ENCODE measurements around the gene OR2W3. TPM values are rescaled to one million over a fixed set of nuclear protein-coding genes. Genes with fewer than 3 reads are reported as not detected.

The OR2W3 gene
- total RNA-seq, 1 experiment from 2014 or later = not detected

- no peak overlapping the region for H3K9ac ChIP-seq (ENCODE audit: low read length)
Measured at GRCh38 chr1:247905910-247906503, 10.6 kb downstream of the OR2W3 start.

GRCh38 chr1:247906504-247907047 is 11.2 kb downstream of the OR2W3 start:
- H3K27me3 ChIP-seq (ENCODE audit: low read length) = no peaks in the 10 kb centered on the region
- no peak overlapping the region for H3K4me2 ChIP-seq (ENCODE audit: low read depth, low read length, poor library complexity, severe bottlenecking)
- DNase-seq = no peak
- no peaks in the 10 kb centered on the region for H3K36me3 ChIP-seq (ENCODE audit: insufficient read depth, low read length)
- H3K4me3 ChIP-seq (ENCODE audit: low read length) = no peak overlapping the region
- H3K9me3 ChIP-seq (ENCODE audit: low read length) = 0 out of 2 replicates have a peak, but pooled peaks cover 3% of the 10 kb centered on the region
- H2AFZ ChIP-seq (ENCODE audit: low read length) = no peak overlapping the region
- H3K79me2 ChIP-seq (ENCODE audit: low read length) = no peaks in the 10 kb centered on the region
- H3K27ac ChIP-seq (ENCODE audit: low read length) = no peak overlapping the region
- no peaks in the 10 kb centered on the region for H4K20me1 ChIP-seq (ENCODE audit: insufficient read depth, low read depth, low read length)
- H3K4me1 ChIP-seq (ENCODE audit: low read length) = no peaks in the 10 kb centered on the region
- H3K9ac ChIP-seq (ENCODE audit: low read length) = no peak overlapping the region
- no peaks in the 10 kb centered on the region for H3K9me2 ChIP-seq (replicated peaks; ENCODE audit: insufficient read depth, low read length)

More at GRCh38 chr1:247905910-247906503, 10.6 kb downstream of the OR2W3 start:
- Histone ChIP-seq H4K20me1 (ENCODE audit: insufficient read depth, low read depth, low read length) (no peaks in the 10 kb centered on the region), H2AFZ (ENCODE audit: low read length) (no peak overlapping the region), H3K4me1 (ENCODE audit: low read length) (no peaks in the 10 kb centered on the region), H3K27me3 (ENCODE audit: low read length) (no peaks in the 10 kb centered on the region), H3K27ac (ENCODE audit: low read length) (no peak overlapping the region), H3K9me2 (replicated peaks; ENCODE audit: insufficient read depth, low read length) (no peaks in the 10 kb centered on the region), H3K4me2 (ENCODE audit: low read depth, low read length, poor library complexity, severe bottlenecking) (no peak overlapping the region), H3K79me2 (ENCODE audit: low read length) (no peaks in the 10 kb centered on the region), H3K36me3 (ENCODE audit: insufficient read depth, low read length) (no peaks in the 10 kb centered on the region), H3K9me3 (ENCODE audit: low read length) (0 out of 2 replicates have a peak, but pooled peaks cover 3% of the 10 kb centered on the region), H3K4me3 (ENCODE audit: low read length) (no peak overlapping the region)
- DNase-seq = no peak

GRCh38 chr1:247908766-247909165 is 13.4 kb downstream of the OR2W3 start:
- H3K4me3 ChIP-seq (ENCODE audit: low read length) = no peak overlapping the region
- no peaks in the 10 kb centered on the region for H3K4me1 ChIP-seq (ENCODE audit: low read length)
- 0 out of 2 replicates have a peak, but pooled peaks cover 3% of the 10 kb centered on the region for H3K9me3 ChIP-seq (ENCODE audit: low read length)
- no peaks in the 10 kb centered on the region for H3K27me3 ChIP-seq (ENCODE audit: low read length)
- no peak overlapping the region for H3K4me2 ChIP-seq (ENCODE audit: low read depth, low read length, poor library complexity, severe bottlenecking)
- H3K9me2 ChIP-seq (replicated peaks; ENCODE audit: insufficient read depth, low read length) = no peaks in the 10 kb centered on the region
- no peak overlapping the region for H3K27ac ChIP-seq (ENCODE audit: low read length)
- H3K79me2 ChIP-seq (ENCODE audit: low read length) = no peaks in the 10 kb centered on the region
- no peaks in the 10 kb centered on the region for H4K20me1 ChIP-seq (ENCODE audit: insufficient read depth, low read depth, low read length)
- no peak for DNase-seq
- no peak overlapping the region for H2AFZ ChIP-seq (ENCODE audit: low read length)
- H3K36me3 ChIP-seq (ENCODE audit: insufficient read depth, low read length) = no peaks in the 10 kb centered on the region
- H3K9ac ChIP-seq (ENCODE audit: low read length) = no peak overlapping the region

- no peak overlapping the region for H3K9ac ChIP-seq (ENCODE audit: low read length)
- no peak for DNase-seq
- no peaks in the 10 kb centered on the region for H3K27me3 ChIP-seq (ENCODE audit: low read length)
Measured at GRCh38 chr1:247913786-247914185, 18.4 kb downstream of the OR2W3 start.

GRCh38 chr1:247914941-247915662 is 19.7 kb downstream of the OR2W3 start:
- H3K27me3 ChIP-seq (ENCODE audit: low read length) = no peaks in the 10 kb centered on the region
- no peak overlapping the region for H3K27ac ChIP-seq (ENCODE audit: low read length)
- no peak overlapping the region for H3K4me3 ChIP-seq (ENCODE audit: low read length)
- H3K4me1 ChIP-seq (ENCODE audit: low read length) = no peaks in the 10 kb centered on the region
- H3K79me2 ChIP-seq (ENCODE audit: low read length) = no peaks in the 10 kb centered on the region
- H3K9me3 ChIP-seq (ENCODE audit: low read length) = no peaks in the 10 kb centered on the region
- no peak overlapping the region for H3K9ac ChIP-seq (ENCODE audit: low read length)
- DNase-seq = no peak
- H3K9me2 ChIP-seq (replicated peaks; ENCODE audit: insufficient read depth, low read length) = no peaks in the 10 kb centered on the region
- H3K4me2 ChIP-seq (ENCODE audit: low read depth, low read length, poor library complexity, severe bottlenecking) = no peak overlapping the region
- H4K20me1 ChIP-seq (ENCODE audit: insufficient read depth, low read depth, low read length) = no peaks in the 10 kb centered on the region
- H3K36me3 ChIP-seq (ENCODE audit: insufficient read depth, low read length) = no peaks in the 10 kb centered on the region
- no peak overlapping the region for H2AFZ ChIP-seq (ENCODE audit: low read length)

More at GRCh38 chr1:247913786-247914185, 18.4 kb downstream of the OR2W3 start:
- Histone ChIP-seq H3K9me3 (ENCODE audit: low read length) (no peaks in the 10 kb centered on the region), H3K4me3 (ENCODE audit: low read length) (no peak overlapping the region), H3K4me2 (ENCODE audit: low read depth, low read length, poor library complexity, severe bottlenecking) (no peak overlapping the region), H3K4me1 (ENCODE audit: low read length) (no peaks in the 10 kb centered on the region), H3K27ac (ENCODE audit: low read length) (no peak overlapping the region), H3K9me2 (replicated peaks; ENCODE audit: insufficient read depth, low read length) (no peaks in the 10 kb centered on the region), H3K79me2 (ENCODE audit: low read length) (no peaks in the 10 kb centered on the region), H3K36me3 (ENCODE audit: insufficient read depth, low read length) (no peaks in the 10 kb centered on the region), H2AFZ (ENCODE audit: low read length) (no peak overlapping the region), H4K20me1 (ENCODE audit: insufficient read depth, low read depth, low read length) (no peaks in the 10 kb centered on the region)

GRCh38 chr1:247919952-247920351 is 24.6 kb downstream of the OR2W3 start, which contains the start of gene OR2T8:
Gene OR2T8 (plus strand): TSS chr1:247920252. CDS start chr1:247921018, 766 bp downstream.
- no peak within 1 kb of the TSS for H3K4me3 ChIP-seq (ENCODE audit: low read length)
- no peaks in the 10 kb centered on the region for H3K9me2 ChIP-seq (replicated peaks; ENCODE audit: insufficient read depth, low read length)
- no peaks in the 10 kb centered on the region for H3K27me3 ChIP-seq (ENCODE audit: low read length)
- no peak within 1 kb of the TSS for H2AFZ ChIP-seq (ENCODE audit: low read length)
- no peaks in the 10 kb centered on the region for H3K9me3 ChIP-seq (ENCODE audit: low read length)
- H4K20me1 ChIP-seq (ENCODE audit: insufficient read depth, low read depth, low read length) = no peaks in the 10 kb centered on the region
- H3K27ac ChIP-seq (ENCODE audit: low read length) = no peak within 1 kb of the TSS
- H3K4me1 ChIP-seq (ENCODE audit: low read length) = no peaks in the 10 kb centered on the region
- no peaks in the 10 kb centered on the region for H3K36me3 ChIP-seq (ENCODE audit: insufficient read depth, low read length)
- no peaks in the 10 kb centered on the region for H3K79me2 ChIP-seq (ENCODE audit: low read length)
- H3K4me2 ChIP-seq (ENCODE audit: low read depth, low read length, poor library complexity, severe bottlenecking) = no peak within 1 kb of the TSS
- DNase-seq = no peak
- H3K9ac ChIP-seq (ENCODE audit: low read length) = no peak within 1 kb of the TSS

GRCh38 chr1:247923941-247924340 is 28.6 kb downstream of the OR2W3 start:
- H3K27ac ChIP-seq (ENCODE audit: low read length) = no peak overlapping the region
- H3K4me3 ChIP-seq (ENCODE audit: low read length) = no peak overlapping the region
- H3K27me3 ChIP-seq (ENCODE audit: low read length) = no peaks in the 10 kb centered on the region
- no peaks in the 10 kb centered on the region for H3K9me2 ChIP-seq (replicated peaks; ENCODE audit: insufficient read depth, low read length)
- H3K9ac ChIP-seq (ENCODE audit: low read length) = no peak overlapping the region
- H2AFZ ChIP-seq (ENCODE audit: low read length) = no peak overlapping the region
- H4K20me1 ChIP-seq (ENCODE audit: insufficient read depth, low read depth, low read length) = no peaks in the 10 kb centered on the region
- no peaks in the 10 kb centered on the region for H3K9me3 ChIP-seq (ENCODE audit: low read length)
- DNase-seq = no peak
- H3K79me2 ChIP-seq (ENCODE audit: low read length) = no peaks in the 10 kb centered on the region
- H3K4me1 ChIP-seq (ENCODE audit: low read length) = no peaks in the 10 kb centered on the region
- H3K36me3 ChIP-seq (ENCODE audit: insufficient read depth, low read length) = no peaks in the 10 kb centered on the region
- no peak overlapping the region for H3K4me2 ChIP-seq (ENCODE audit: low read depth, low read length, poor library complexity, severe bottlenecking)

- Histone ChIP-seq H3K9me3 (ENCODE audit: low read length) (no peaks in the 10 kb centered on the region), H3K79me2 (ENCODE audit: low read length) (no peaks in the 10 kb centered on the region), H3K4me3 (ENCODE audit: low read length) (no peak within 1 kb of the TSS), H2AFZ (ENCODE audit: low read length) (no peak within 1 kb of the TSS), H3K9ac (ENCODE audit: low read length) (no peak within 1 kb of the TSS), H4K20me1 (ENCODE audit: insufficient read depth, low read depth, low read length) (no peaks in the 10 kb centered on the region), H3K4me1 (ENCODE audit: low read length) (no peaks in the 10 kb centered on the region), H3K27ac (ENCODE audit: low read length) (no peak within 1 kb of the TSS), H3K36me3 (ENCODE audit: insufficient read depth, low read length) (no peaks in the 10 kb centered on the region), H3K9me2 (replicated peaks; ENCODE audit: insufficient read depth, low read length) (no peaks in the 10 kb centered on the region), H3K4me2 (ENCODE audit: low read depth, low read length, poor library complexity, severe bottlenecking) (no peak within 1 kb of the TSS), H3K27me3 (ENCODE audit: low read length) (no peaks in the 10 kb centered on the region)
- no peak for DNase-seq
Measured at GRCh38 chr1:247924868-247925267, 29.5 kb downstream of the OR2W3 start, which contains the start of gene OR2AJ1. Gene OR2AJ1 (plus strand): TSS chr1:247924889. CDS start chr1:247933769, 8,880 bp downstream.
